KMS-11 (cell line): ENCODE data around the gene PPP1R9A.

Experiments
- H2AFZ ChIP-seq: fragments of 200-600 bp; sonication (generic); 2 replicates; pipeline ENCODE4 v1.6.1; 2016; ENCODE audit warnings: antibody characterized with exemption, mixed run types, low read depth
- H3K27ac ChIP-seq: fragments of 200-600 bp; sonication (generic); 2 replicates; pipeline ENCODE4 v1.6.1; 2016; ENCODE audit warnings: mild to moderate bottlenecking, mixed run types
- H3K27me3 ChIP-seq: fragments of 200-600 bp; sonication (generic); 2 replicates; pipeline ENCODE4 v1.6.1; 2017; ENCODE audit warnings: mild to moderate bottlenecking, low read depth, mixed run types, moderate library complexity; ENCODE audit not compliant: insufficient read depth
- H3K36me3 ChIP-seq: fragments of 200-600 bp; sonication (generic); 2 replicates; pipeline ENCODE4 v1.6.1; 2017; ENCODE audit warnings: mild to moderate bottlenecking, mixed run types; ENCODE audit not compliant: insufficient read depth
- H3K4me1 ChIP-seq: fragments of 200-600 bp; sonication (generic); 2 replicates; pipeline ENCODE4 v1.6.1; 2016; ENCODE audit warnings: mild to moderate bottlenecking, low read depth, mixed run types; ENCODE audit not compliant: poor library complexity, severe bottlenecking
- H3K4me2 ChIP-seq: fragments of 200-600 bp; sonication (generic); 2 replicates; pipeline ENCODE4 v1.7.0; 2016; ENCODE audit warnings: mild to moderate bottlenecking, mixed run types
- H3K4me3 ChIP-seq: fragments of 200-600 bp; sonication (generic); IDR thresholded peaks from 2 replicates; pipeline ENCODE4 v1.6.1; 2017; ENCODE audit warnings: low read depth, low read length, mixed read lengths; ENCODE audit not compliant: insufficient read depth
- H3K79me2 ChIP-seq: fragments of 200-600 bp; sonication (generic); 2 replicates; pipeline ENCODE4 v1.6.1; 2016; ENCODE audit warnings: low read depth, mixed run types; ENCODE audit not compliant: insufficient read depth
- H3K9ac ChIP-seq: fragments of 200-600 bp; sonication (generic); 2 replicates; pipeline ENCODE4 v1.6.1; 2016; ENCODE audit warnings: mild to moderate bottlenecking, mixed run types
- H4K20me1 ChIP-seq: fragments of 200-600 bp; sonication (generic); 2 replicates; pipeline ENCODE4 v1.6.1; 2016; ENCODE audit warnings: mild to moderate bottlenecking, mixed run types; ENCODE audit not compliant: insufficient read depth
- CTCF ChIP-seq: fragments of 200-600 bp; sonication (generic); conservative IDR thresholded peaks from 2 replicates; pipeline ENCODE4 v1.6.1; 2017; ENCODE audit warnings: low read depth, mild to moderate bottlenecking, antibody characterized with exemption, low read length, moderate library complexity, mixed read lengths

The PPP1R9A gene

DNA sequence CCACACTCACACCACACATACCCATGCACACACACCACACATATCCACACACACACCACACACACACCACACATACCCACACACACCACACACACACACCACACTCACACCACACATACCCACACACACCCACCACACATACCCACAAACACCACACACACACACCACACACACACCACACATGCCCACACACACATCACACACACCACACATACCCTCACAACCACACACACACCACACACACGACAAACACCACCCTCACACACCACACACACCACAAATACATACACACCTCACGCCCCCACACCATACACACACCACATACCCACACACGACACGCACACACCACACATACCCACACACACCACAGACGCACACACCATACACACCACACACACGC, 297.2 kb downstream of the PPP1R9A start:
- no peak overlapping the region for H3K27ac ChIP-seq
- no peak overlapping the region for H3K4me2 ChIP-seq
- no peak overlapping the region for H2AFZ ChIP-seq
- H3K4me1 ChIP-seq, result no peaks in the 10 kb centered on the region
- no peaks in the 10 kb centered on the region for H4K20me1 ChIP-seq
- H3K36me3 ChIP-seq, result no peaks in the 10 kb centered on the region
- H3K9ac ChIP-seq, result no peak overlapping the region
- H3K27me3 ChIP-seq, result no peaks in the 10 kb centered on the region
- no peaks in the 10 kb centered on the region for H3K79me2 ChIP-seq
- no peak for TF ChIP-seq CTCF
- H3K4me3 ChIP-seq, result no peak overlapping the region

- Histone ChIP-seq H3K79me2 (no peaks in the 10 kb centered on the region), H3K9ac (no peak overlapping the region), H3K27ac (no peak overlapping the region), H3K4me3 (no peak overlapping the region), H3K27me3 (no peaks in the 10 kb centered on the region), H4K20me1 (no peaks in the 10 kb centered on the region), H3K36me3 (no peaks in the 10 kb centered on the region), H3K4me1 (no peaks in the 10 kb centered on the region), H3K4me2 (no peak overlapping the region), H2AFZ (no peak overlapping the region)
- no peak for TF ChIP-seq CTCF
Measured at GRCh38 chr7:95205665-95206225, 298.4 kb downstream of the PPP1R9A start.

DNA sequence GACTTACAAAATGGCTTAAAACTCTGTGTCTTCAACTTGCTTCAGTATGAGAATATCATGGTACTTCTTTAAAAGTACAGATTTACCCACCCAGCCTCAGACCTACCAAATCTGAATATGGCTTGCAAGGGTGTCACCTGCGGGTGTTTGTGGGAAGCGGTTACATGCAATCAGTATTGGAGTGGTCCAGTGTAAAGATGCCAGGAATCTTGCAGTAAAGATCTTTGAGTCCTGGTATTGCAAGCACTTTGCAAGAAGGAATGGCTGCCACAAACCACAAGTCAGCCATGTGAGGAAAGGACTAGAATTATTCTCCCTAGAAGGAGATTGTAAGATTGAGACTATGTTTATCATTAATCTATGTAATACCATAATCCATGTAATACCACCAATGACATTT, 301.9 kb downstream of the PPP1R9A start:
- Histone ChIP-seq H4K20me1 (no peaks in the 10 kb centered on the region), H3K79me2 (no peaks in the 10 kb centered on the region), H2AFZ (no peak overlapping the region), H3K36me3 (no peaks in the 10 kb centered on the region), H3K27me3 (no peaks in the 10 kb centered on the region), H3K4me1 (no peaks in the 10 kb centered on the region), H3K9ac (no peak overlapping the region), H3K4me2 (no peak overlapping the region), H3K4me3 (no peak overlapping the region), H3K27ac (no peak overlapping the region)
- TF ChIP-seq CTCF, result no peak

DNA sequence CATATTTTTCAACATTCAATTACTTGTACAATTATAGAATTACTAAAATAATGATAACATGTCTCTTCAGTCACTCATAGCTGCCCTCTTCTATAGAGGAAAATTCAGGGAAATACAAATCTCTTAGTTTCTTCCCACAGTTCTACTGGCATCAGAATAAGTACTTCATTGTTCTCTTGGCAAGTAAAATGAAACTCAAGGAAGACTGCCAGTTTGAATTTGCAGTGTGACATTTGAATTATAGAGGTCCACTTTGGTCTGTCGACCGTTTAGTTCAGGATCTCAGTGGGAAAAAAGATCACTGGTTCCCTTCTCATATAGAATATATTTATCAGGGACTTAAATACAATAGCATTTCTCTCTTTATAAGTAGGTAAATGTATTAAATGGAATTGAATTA, 302.4 kb downstream of the PPP1R9A start:
- H3K4me1 ChIP-seq, result no peaks in the 10 kb centered on the region
- no peak overlapping the region for H2AFZ ChIP-seq
- H3K9ac ChIP-seq, result no peak overlapping the region
- H3K27ac ChIP-seq, result no peak overlapping the region
- no peaks in the 10 kb centered on the region for H3K27me3 ChIP-seq
- H3K4me3 ChIP-seq, result no peak overlapping the region
- no peak for TF ChIP-seq CTCF
- H3K36me3 ChIP-seq, result no peaks in the 10 kb centered on the region
- no peaks in the 10 kb centered on the region for H3K79me2 ChIP-seq
- no peaks in the 10 kb centered on the region for H4K20me1 ChIP-seq
- H3K4me2 ChIP-seq, result no peak overlapping the region
